ENCODE results near the gene LUZP1.

DNA sequence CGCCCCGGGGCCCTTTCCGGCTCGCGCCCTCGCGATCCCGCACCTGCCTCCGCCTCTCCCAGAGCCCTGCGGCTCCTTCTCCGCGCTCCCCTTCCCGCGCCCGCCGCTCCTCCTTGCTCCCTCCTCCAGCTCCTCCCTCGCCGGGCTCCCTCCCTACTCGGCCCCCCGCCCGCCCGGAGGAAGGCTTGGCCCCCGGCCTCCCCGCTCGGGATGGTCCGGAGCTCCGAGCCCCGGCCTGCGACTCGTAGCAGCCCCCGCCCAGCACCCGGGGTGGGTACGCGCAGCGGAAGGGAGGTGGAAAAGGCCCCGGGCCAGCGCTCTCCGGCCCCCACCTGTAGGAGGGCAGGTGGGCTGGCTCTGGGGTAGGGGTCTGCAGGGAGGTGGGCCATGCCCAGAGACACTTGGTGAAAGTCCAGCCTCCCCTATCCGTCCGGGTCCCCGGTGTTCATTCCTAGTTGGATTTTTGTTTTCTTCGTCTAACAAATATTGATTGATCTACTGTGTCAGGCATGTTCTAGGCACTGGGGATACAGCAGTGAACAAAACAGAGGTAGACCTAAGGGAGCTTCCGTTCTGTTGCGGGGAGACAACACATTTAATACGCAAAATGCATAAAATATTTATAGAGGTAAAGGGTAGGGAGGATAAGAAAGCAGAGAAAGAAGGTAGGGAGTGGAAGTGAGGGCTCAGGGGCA lies 48.9 kb upstream of the LUZP1 start, which contains the start of gene HTR1D:
- TF ChIP-seq, protein P1, sequence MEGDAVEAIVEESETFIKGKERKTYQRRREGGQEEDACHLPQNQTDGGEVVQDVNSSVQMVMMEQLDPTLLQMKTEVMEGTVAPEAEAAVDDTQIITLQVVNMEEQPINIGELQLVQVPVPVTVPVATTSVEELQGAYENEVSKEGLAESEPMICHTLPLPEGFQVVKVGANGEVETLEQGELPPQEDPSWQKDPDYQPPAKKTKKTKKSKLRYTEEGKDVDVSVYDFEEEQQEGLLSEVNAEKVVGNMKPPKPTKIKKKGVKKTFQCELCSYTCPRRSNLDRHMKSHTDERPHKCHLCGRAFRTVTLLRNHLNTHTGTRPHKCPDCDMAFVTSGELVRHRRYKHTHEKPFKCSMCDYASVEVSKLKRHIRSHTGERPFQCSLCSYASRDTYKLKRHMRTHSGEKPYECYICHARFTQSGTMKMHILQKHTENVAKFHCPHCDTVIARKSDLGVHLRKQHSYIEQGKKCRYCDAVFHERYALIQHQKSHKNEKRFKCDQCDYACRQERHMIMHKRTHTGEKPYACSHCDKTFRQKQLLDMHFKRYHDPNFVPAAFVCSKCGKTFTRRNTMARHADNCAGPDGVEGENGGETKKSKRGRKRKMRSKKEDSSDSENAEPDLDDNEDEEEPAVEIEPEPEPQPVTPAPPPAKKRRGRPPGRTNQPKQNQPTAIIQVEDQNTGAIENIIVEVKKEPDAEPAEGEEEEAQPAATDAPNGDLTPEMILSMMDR (IDR thresholded peaks at IDR 0.05): no peak
- TF ChIP-seq POLR2A (IDR thresholded peaks at IDR 0.05) (no peak), EP300 (IDR thresholded peaks at IDR 0.05; ENCODE audit: low read depth) (no peak)

Data from transverse colon (tissue), 3 donors.